Activated CD4-positive, alpha-beta T cell treated with anti-CD3 and anti-CD28 coated beads for 36 hours (primary cell): ENCODE results near the gene SACS. TPM values are rescaled to one million over a fixed set of nuclear protein-coding genes. Genes with fewer than 3 reads are reported as not detected.

Source experiments
- ATAC-seq: fragments of 200-7000 bp; cut with Tn5 transposase; one replicate; pipeline ENCODE4 v1.10.0; 2021; ENCODE audit warnings: mild to moderate bottlenecking, moderate library complexity
- CTCF ChIA-PET: fragments of 350-600 bp; sonication (Branson Sonifier 250); formaldehyde crosslinking; loops from one replicate; lab custom pipeline; 2021; ENCODE audit warnings: antibody characterized with exemption; lab: Charles Lee
- POLR2A ChIA-PET: fragments of 350-600 bp; sonication (Branson Sonifier 250); formaldehyde crosslinking; loops from one replicate; lab custom pipeline; 2021; ENCODE audit warnings: antibody characterized with exemption, inconsistent platforms; lab: Charles Lee
- DNase-seq: peaks from one replicate; pipeline ENCODE4 v3.0.0-alpha.2; 2020
- H3K27ac Mint-ChIP-seq: one replicate; pipeline ENCODE4 v1.8.0; 2021; ENCODE audit warnings: mixed read lengths
- H3K27me3 Mint-ChIP-seq: one replicate; pipeline ENCODE4 v1.8.0; 2021; ENCODE audit warnings: mixed read lengths
- H3K36me3 Mint-ChIP-seq: one replicate; pipeline ENCODE4 v1.8.0; 2021; ENCODE audit warnings: low read depth, mixed read lengths
- H3K4me1 Mint-ChIP-seq: one replicate; pipeline ENCODE4 v1.8.0; 2021; ENCODE audit warnings: mixed read lengths
- H3K4me3 Mint-ChIP-seq: one replicate; pipeline ENCODE4 v1.8.0; 2021; ENCODE audit warnings: mild to moderate bottlenecking, moderate library complexity, mixed read lengths
- H3K9me3 Mint-ChIP-seq: one replicate; pipeline ENCODE4 v1.8.0; 2021; ENCODE audit warnings: low read depth, mixed read lengths
- intact Hi-C, 2 experiments: fragments of 100-400 bp; cut with DNase I in 1 of 2; cut with micrococcal nuclease in 1 of 2; formaldehyde crosslinking; loops; one replicate each; pipeline versions ENCODE4 v1.14.2 to v1.15.1; 2022 to 2024; cut with DNase I, micrococcal nuclease
- total RNA-seq, 2 experiments: library from RNA; stranded (reverse); gene quantifications; one replicate each; pipeline ENCODE4 v1.2.3, GENCODE V29; 2021

Gene SACS, protein sequence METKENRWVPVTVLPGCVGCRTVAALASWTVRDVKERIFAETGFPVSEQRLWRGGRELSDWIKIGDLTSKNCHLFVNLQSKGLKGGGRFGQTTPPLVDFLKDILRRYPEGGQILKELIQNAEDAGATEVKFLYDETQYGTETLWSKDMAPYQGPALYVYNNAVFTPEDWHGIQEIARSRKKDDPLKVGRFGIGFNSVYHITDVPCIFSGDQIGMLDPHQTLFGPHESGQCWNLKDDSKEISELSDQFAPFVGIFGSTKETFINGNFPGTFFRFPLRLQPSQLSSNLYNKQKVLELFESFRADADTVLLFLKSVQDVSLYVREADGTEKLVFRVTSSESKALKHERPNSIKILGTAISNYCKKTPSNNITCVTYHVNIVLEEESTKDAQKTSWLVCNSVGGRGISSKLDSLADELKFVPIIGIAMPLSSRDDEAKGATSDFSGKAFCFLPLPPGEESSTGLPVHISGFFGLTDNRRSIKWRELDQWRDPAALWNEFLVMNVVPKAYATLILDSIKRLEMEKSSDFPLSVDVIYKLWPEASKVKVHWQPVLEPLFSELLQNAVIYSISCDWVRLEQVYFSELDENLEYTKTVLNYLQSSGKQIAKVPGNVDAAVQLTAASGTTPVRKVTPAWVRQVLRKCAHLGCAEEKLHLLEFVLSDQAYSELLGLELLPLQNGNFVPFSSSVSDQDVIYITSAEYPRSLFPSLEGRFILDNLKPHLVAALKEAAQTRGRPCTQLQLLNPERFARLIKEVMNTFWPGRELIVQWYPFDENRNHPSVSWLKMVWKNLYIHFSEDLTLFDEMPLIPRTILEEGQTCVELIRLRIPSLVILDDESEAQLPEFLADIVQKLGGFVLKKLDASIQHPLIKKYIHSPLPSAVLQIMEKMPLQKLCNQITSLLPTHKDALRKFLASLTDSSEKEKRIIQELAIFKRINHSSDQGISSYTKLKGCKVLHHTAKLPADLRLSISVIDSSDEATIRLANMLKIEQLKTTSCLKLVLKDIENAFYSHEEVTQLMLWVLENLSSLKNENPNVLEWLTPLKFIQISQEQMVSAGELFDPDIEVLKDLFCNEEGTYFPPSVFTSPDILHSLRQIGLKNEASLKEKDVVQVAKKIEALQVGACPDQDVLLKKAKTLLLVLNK (N-terminal part only)
- 10 to 100 TPM; 33.5 to 37.1 TPM for total RNA-seq

DNA sequence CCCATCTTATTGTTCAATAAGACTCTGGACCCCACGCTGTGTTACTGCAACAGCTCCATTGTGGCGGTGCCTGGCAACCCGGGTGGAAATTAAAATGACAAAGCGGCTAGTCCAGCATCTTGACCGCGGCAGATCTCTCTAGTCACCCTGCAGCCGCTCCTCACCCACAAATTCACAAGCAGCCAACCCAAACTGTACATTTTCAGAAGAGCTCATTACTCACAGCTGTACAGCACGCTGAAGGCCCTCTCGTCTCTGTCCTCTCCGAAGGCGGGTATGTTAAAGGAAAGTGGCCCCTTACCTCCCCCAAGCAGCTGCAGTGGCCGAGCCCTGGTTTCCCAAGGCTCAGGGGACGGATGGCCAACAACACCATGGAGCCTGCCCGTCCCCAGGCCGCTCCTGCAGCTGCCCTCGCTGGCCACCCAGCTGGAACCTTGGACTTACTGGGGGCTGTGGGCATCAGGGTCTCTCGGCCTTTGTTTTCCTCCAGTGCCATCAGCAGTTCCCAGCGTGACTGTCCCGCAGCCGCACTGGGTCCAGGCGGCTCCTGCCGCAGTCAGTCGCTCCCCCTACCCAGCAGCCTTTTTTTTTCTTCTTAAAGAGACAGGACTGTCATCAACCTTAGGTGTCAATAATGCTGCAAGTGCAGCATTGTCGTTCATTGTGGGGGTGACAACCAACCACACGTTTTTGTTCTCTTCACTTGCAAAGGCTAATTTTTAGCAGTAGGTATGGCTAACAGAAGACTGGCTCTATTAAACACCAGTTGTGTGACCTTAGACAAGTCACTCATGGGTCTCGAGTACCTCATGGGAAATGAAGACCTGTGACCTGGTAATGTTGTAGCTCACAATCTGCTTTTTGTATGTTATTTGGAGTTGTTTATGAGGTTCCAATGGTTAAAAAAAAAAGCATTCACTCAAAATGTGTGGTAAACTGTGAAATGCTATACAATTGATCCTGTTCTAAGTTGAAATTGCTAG, at the start of gene SACS:
TSS of gene SACS (minus strand) at position 532 of the 983 bp plus-strand sequence. CDS start 22,463 bp downstream, outside the sequence.
- H3K4me3 Mint-ChIP-seq: no peak within 1 kb of the TSS
- H3K36me3 Mint-ChIP-seq: no peaks in the 10 kb centered on the region
- ATAC-seq (no peak), DNase-seq (no peak)
- ChIA-PET CTCF (interaction anchor here (0.7 kb wide), 1 partner anchor 203 kb away, joined by 3 read pairs; no protein-coding TSS in a partner anchor), POLR2A (interaction anchor here (0.7 kb wide), 2 partner anchors 445 to 490 kb away, joined by 3 to 4 read pairs; no protein-coding TSS in a partner anchor)
- no peaks in the 10 kb centered on the region for H3K9me3 Mint-ChIP-seq
- no peak within 1 kb of the TSS for H3K27ac Mint-ChIP-seq
- peaks cover 6% of the 10 kb centered on the region for H3K4me1 Mint-ChIP-seq
- intact Hi-C loops: no loop called here
- peaks cover 23% of the 10 kb centered on the region for H3K27me3 Mint-ChIP-seq

- Mint-ChIP-seq H3K4me1 (no peaks in the 10 kb centered on the region), H3K27ac (no peak overlapping the region), H3K27me3 (peaks cover 5% of the 10 kb centered on the region), H3K9me3 (peaks cover 14% of the 10 kb centered on the region), H3K36me3 (peaks cover 2% of the 10 kb centered on the region), H3K4me3 (no peak overlapping the region)
- intact Hi-C loops: no loop called here
- ATAC-seq (no peak), DNase-seq (no peak)
- ChIA-PET POLR2A (no interaction called here), CTCF (interaction anchor here (0.6 kb wide), 1 partner anchor 230 kb away, joined by 3 read pairs; no protein-coding TSS in a partner anchor)
Measured at GRCh38 chr13:23480324-23480723, 46.8 kb upstream of the SACS start.

DNA sequence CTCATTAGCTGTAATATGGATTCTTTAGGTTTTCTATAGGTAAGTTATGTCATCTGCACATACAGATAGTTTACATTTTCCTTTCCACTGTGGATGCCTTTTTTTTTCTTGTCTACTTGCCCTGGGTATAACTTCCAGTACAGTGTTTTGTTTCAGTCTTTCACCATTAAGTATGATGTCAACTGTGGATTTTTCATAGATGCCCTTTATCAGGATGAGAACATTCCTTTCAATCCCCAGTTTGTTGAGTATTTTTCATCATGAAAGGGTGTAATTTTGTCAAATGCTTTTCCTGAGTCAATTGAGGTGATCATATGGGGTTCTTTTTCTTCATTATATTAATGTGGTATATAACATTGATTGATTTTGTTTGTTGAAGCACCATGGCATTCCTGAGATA, 43.6 kb upstream of the SACS start:
- H3K27ac Mint-ChIP-seq: no peak overlapping the region
- peaks cover 2% of the 10 kb centered on the region for H3K36me3 Mint-ChIP-seq
- intact Hi-C loops: no loop called here
- ChIA-PET CTCF (no interaction called here), POLR2A (no interaction called here)
- DNase-seq: no peak
- H3K4me1 Mint-ChIP-seq: no peaks in the 10 kb centered on the region
- ATAC-seq: no peak
- H3K27me3 Mint-ChIP-seq: peaks cover 9% of the 10 kb centered on the region
- peaks cover 14% of the 10 kb centered on the region for H3K9me3 Mint-ChIP-seq
- H3K4me3 Mint-ChIP-seq: no peak overlapping the region

DNA sequence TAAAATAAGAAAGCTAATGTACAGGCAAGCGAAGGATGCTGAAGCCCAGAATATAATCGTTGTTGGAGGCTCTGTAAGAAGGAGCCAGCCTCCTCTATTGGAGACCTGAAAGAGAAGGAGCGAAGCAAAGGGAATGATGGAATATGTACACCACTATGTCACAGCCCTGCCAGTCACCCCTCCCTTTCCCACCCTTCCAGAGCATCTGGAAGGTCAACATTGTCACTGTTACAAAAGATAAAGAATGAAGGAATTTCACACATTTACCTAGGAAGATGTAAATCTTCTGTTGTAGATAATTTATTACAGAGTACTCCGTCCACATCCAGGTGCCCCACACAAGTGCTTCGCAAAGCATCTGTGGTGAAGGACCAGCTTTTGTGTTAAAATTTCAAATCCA, 39.7 kb upstream of the SACS start:
- ChIA-PET POLR2A (no interaction called here), CTCF (no interaction called here)
- ATAC-seq (no peak), DNase-seq (no peak)
- intact Hi-C loops: no loop called here
- H3K9me3 Mint-ChIP-seq: no peaks in the 10 kb centered on the region
- H3K4me3 Mint-ChIP-seq: no peak overlapping the region
- no peaks in the 10 kb centered on the region for H3K4me1 Mint-ChIP-seq
- no peaks in the 10 kb centered on the region for H3K36me3 Mint-ChIP-seq
- peaks cover 9% of the 10 kb centered on the region for H3K27me3 Mint-ChIP-seq
- no peak overlapping the region for H3K27ac Mint-ChIP-seq

- H3K27ac Mint-ChIP-seq: no peak overlapping the region
- peaks cover 7% of the 10 kb centered on the region for H3K27me3 Mint-ChIP-seq
- ATAC-seq (no peak), DNase-seq (no peak)
- no peaks in the 10 kb centered on the region for H3K9me3 Mint-ChIP-seq
- ChIA-PET POLR2A (interaction anchor here (0.6 kb wide), 1 partner anchor 807 kb away, joined by 3 read pairs; no protein-coding TSS in a partner anchor), CTCF (no interaction called here)
- no peak overlapping the region for H3K4me3 Mint-ChIP-seq
- intact Hi-C loops: no loop called here
- H3K36me3 Mint-ChIP-seq: no peaks in the 10 kb centered on the region
- peaks cover 3% of the 10 kb centered on the region for H3K4me1 Mint-ChIP-seq
Measured at GRCh38 chr13:23472189-23472588, 38.7 kb upstream of the SACS start.

GRCh38 chr13:23470790-23471614, 37.5 kb upstream of the SACS start:
- no peak overlapping the region for H3K27ac Mint-ChIP-seq
- intact Hi-C loops: no loop called here
- DNase-seq (no peak), ATAC-seq (no peak)
- H3K36me3 Mint-ChIP-seq: no peaks in the 10 kb centered on the region
- H3K4me1 Mint-ChIP-seq: peaks cover 8% of the 10 kb centered on the region
- H3K9me3 Mint-ChIP-seq: no peaks in the 10 kb centered on the region
- ChIA-PET POLR2A (no interaction called here), CTCF (no interaction called here)
- no peak overlapping the region for H3K4me3 Mint-ChIP-seq
- peaks cover 5% of the 10 kb centered on the region for H3K27me3 Mint-ChIP-seq

- no peak overlapping the region for H3K27ac Mint-ChIP-seq
- H3K27me3 Mint-ChIP-seq: peaks cover 7% of the 10 kb centered on the region
- no peak for ATAC-seq
- no peak for DNase-seq
- no peak overlapping the region for H3K4me3 Mint-ChIP-seq
- peaks cover 12% of the 10 kb centered on the region for H3K4me1 Mint-ChIP-seq
- H3K36me3 Mint-ChIP-seq: no peaks in the 10 kb centered on the region
- intact Hi-C loops: loop anchor here (5.0 kb wide), 5 partner anchors 237 to 762 kb away; partner anchors contain the start of gene MIPEP (in 2 of the 2)
- ChIA-PET POLR2A (interaction anchor here (0.6 kb wide), 1 partner anchor 428 kb away, joined by 3 read pairs; the partner anchor contains the start of gene C1QTNF9B), CTCF (no interaction called here)
- no peaks in the 10 kb centered on the region for H3K9me3 Mint-ChIP-seq
Measured at GRCh38 chr13:23469951-23470421, 36.5 kb upstream of the SACS start.

DNA sequence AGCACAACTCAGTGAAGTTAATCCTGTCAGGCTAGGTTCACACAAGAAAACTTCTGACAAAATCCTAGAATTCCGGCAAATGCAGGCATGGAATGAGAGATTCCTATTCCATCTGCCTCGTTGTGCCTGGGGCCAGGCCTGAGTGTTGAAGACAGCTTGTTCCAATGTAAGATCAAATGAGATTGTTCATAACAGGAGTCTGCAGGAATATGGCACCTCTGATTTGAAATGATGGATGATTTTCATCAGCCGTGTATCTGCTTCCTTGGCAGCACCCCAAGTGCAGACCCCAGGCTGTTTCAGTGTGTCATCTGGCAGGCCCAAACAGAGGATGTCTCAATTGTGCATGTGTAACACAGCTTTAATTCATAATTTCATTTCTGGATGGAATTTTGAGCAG, 35.3 kb upstream of the SACS start:
- ATAC-seq (no peak), DNase-seq (no peak)
- Mint-ChIP-seq H3K27me3 (peaks cover 4% of the 10 kb centered on the region), H3K4me3 (no peak overlapping the region), H3K9me3 (no peaks in the 10 kb centered on the region), H3K36me3 (no peaks in the 10 kb centered on the region), H3K4me1 (peaks cover 12% of the 10 kb centered on the region), H3K27ac (no peak overlapping the region)
- ChIA-PET CTCF (interaction anchor here (1.2 to 2.2 kb wide), 2 partner anchors 48 to 400 kb away, joined by 3 to 6 read pairs; no protein-coding TSS in a partner anchor), POLR2A (no interaction called here)
- intact Hi-C loops: loop anchor here (5.0 kb wide), 5 partner anchors 238 to 763 kb away; partner anchors contain the start of gene MIPEP (in 2 of the 2)

DNA sequence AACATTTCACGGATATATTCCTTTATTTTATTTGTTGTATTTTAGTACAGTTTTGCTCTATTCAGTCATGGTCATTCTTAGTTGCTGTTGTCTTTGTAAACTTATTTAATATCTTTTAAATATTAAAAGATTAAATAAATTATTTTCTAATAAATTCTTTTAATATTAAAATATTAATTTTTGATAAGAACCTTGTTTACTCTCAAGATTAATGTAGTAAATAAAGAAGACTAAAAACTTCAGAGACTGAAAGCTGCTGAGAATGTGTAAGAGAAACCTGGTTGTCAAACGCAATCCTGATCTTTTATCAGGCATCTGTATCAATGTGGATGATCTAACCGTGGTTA, 34.4 kb upstream of the SACS start:
- Mint-ChIP-seq H3K4me1 (peaks cover 12% of the 10 kb centered on the region), H3K4me3 (no peak overlapping the region), H3K9me3 (no peaks in the 10 kb centered on the region), H3K27ac (no peak overlapping the region), H3K36me3 (no peaks in the 10 kb centered on the region), H3K27me3 (peaks cover 4% of the 10 kb centered on the region)
- ChIA-PET POLR2A (no interaction called here), CTCF (interaction anchor here (1.0 to 2.2 kb wide), 4 partner anchors 13 to 401 kb away, joined by 3 to 7 read pairs (median 5); no protein-coding TSS in a partner anchor)
- intact Hi-C loops: loop anchor here (2.0 to 5.0 kb wide), 6 partner anchors 111 to 764 kb away; partner anchors contain the start of gene MIPEP (in 2 of the 2)
- no peak for ATAC-seq
- DNase-seq: no peak
